GM21619 (cell line): ENCODE measurements around the gene SCUBE3.

ENCODE experiments used
- ATAC-seq: cut with Tn5 transposase; IDR thresholded peaks from one replicate; pipeline ENCODE4 v1.9.1; 2021; ENCODE audit not compliant: unreplicated experiment

The SCUBE3 gene

GRCh38 chr6:35181308-35181932 is 32.3 kb upstream of the SCUBE3 start:
- ATAC-seq: no peak

- no peak for ATAC-seq
These were observed 31.7 kb upstream of the SCUBE3 start for GRCh38 chr6:35181933-35182612.

GRCh38 chr6:35183281-35183680 is 30.5 kb upstream of the SCUBE3 start:
- no peak for ATAC-seq

- ATAC-seq: no peak
These were observed 29.8 kb upstream of the SCUBE3 start for GRCh38 chr6:35183935-35184334.

- no peak for ATAC-seq
These were observed 29.0 kb upstream of the SCUBE3 start for GRCh38 chr6:35184580-35185301.

- no peak for ATAC-seq
These were observed 28.5 kb upstream of the SCUBE3 start for GRCh38 chr6:35185302-35185681.

- ATAC-seq: no peak
These were observed 27.8 kb upstream of the SCUBE3 start for GRCh38 chr6:35185971-35186370.

GRCh38 chr6:35186571-35186970 is 27.2 kb upstream of the SCUBE3 start:
- no peak for ATAC-seq

GRCh38 chr6:35188886-35189285 is 24.9 kb upstream of the SCUBE3 start:
- ATAC-seq: no peak

GRCh38 chr6:35190306-35190705 is 23.4 kb upstream of the SCUBE3 start:
- ATAC-seq: no peak

- no peak for ATAC-seq
These were observed 21.9 kb upstream of the SCUBE3 start for GRCh38 chr6:35191889-35192288.

GRCh38 chr6:35192301-35192860 is 21.4 kb upstream of the SCUBE3 start:
- no peak for ATAC-seq

- ATAC-seq: no peak
These were observed 19.4 kb upstream of the SCUBE3 start for GRCh38 chr6:35194390-35194789.

- no peak for ATAC-seq
These were observed 18.5 kb upstream of the SCUBE3 start for GRCh38 chr6:35195120-35195780.

GRCh38 chr6:35197196-35197595 is 16.6 kb upstream of the SCUBE3 start:
- ATAC-seq: no peak

GRCh38 chr6:35199866-35200265 is 13.9 kb upstream of the SCUBE3 start:
- ATAC-seq: no peak

- ATAC-seq: no peak
These were observed 11.7 kb upstream of the SCUBE3 start for GRCh38 chr6:35202066-35202546.

GRCh38 chr6:35203152-35203670 is 10.5 kb upstream of the SCUBE3 start:
- ATAC-seq: no peak

GRCh38 chr6:35203680-35204079 is 10.1 kb upstream of the SCUBE3 start:
- ATAC-seq: no peak

GRCh38 chr6:35206346-35206745 is 7.4 kb upstream of the SCUBE3 start:
- ATAC-seq: no peak

GRCh38 chr6:35208419-35208818 is 5.3 kb upstream of the SCUBE3 start:
- ATAC-seq: no peak
